GM23338 (cell line): ENCODE measurements around the gene SCNN1A. TPM values are rescaled to one million over a fixed set of nuclear protein-coding genes. Genes with fewer than 3 reads are reported as not detected.

Source experiments
- ATAC-seq: fragments of 200-7000 bp; cut with Tn5 transposase; 3 replicates; pipeline ENCODE4 v1.9.1; 2020
- DNase-seq: peaks from one replicate; pipeline ENCODE4 v3.0.0-alpha.2; 2015; ENCODE audit warnings: low spot score
- H2AFZ ChIP-seq: fragments of 200-600 bp; sonication (generic); 2 replicates; pipeline ENCODE4 v1.8.0; 2016; ENCODE audit warnings: antibody characterized with exemption, mild to moderate bottlenecking, moderate library complexity
- H3F3A ChIP-seq: fragments of 200-600 bp; sonication (generic); replicated peaks from 2 replicates; pipeline ENCODE4 v1.8.0; 2017; ENCODE audit warnings: antibody characterized with exemption, mixed run types, low read depth
- H3K27ac ChIP-seq: fragments of 200-600 bp; sonication (generic); 2 replicates; pipeline ENCODE4 v1.6.1; 2016; ENCODE audit warnings: low read depth
- H3K27me3 ChIP-seq: fragments of 200-600 bp; sonication (generic); 2 replicates; pipeline ENCODE4 v1.8.0; 2016; ENCODE audit warnings: mild to moderate bottlenecking, mixed run types, moderate library complexity; ENCODE audit not compliant: insufficient read depth
- H3K36me3 ChIP-seq: fragments of 200-600 bp; sonication (generic); 2 replicates; pipeline ENCODE4 v1.8.0; 2016; ENCODE audit warnings: mild to moderate bottlenecking; ENCODE audit not compliant: insufficient read depth
- H3K4me1 ChIP-seq: fragments of 200-600 bp; sonication (generic); 2 replicates; pipeline ENCODE4 v1.8.0; 2016; ENCODE audit warnings: mild to moderate bottlenecking, moderate library complexity; ENCODE audit not compliant: insufficient read depth
- H3K4me2 ChIP-seq: fragments of 200-600 bp; sonication (generic); 2 replicates; pipeline ENCODE4 v1.7.1; 2017; ENCODE audit warnings: mixed run types
- H3K4me3 ChIP-seq: fragments of 200-600 bp; sonication (generic); 2 replicates; pipeline ENCODE4 v1.6.1; 2016; ENCODE audit warnings: mixed run types
- H3K79me2 ChIP-seq: fragments of 200-600 bp; sonication (generic); replicated peaks from 2 replicates; pipeline ENCODE4 v1.8.0; 2017; ENCODE audit warnings: mild to moderate bottlenecking; ENCODE audit not compliant: insufficient read depth
- H3K9me2 ChIP-seq: fragments of 200-600 bp; sonication (generic); 2 replicates; pipeline ENCODE4 v1.8.0; 2017; ENCODE audit not compliant: insufficient read depth
- H4K20me1 ChIP-seq: fragments of 200-600 bp; sonication (generic); replicated peaks from 2 replicates; pipeline ENCODE4 v1.8.0; 2017; ENCODE audit warnings: mild to moderate bottlenecking; ENCODE audit not compliant: insufficient read depth
- H3K27ac Mint-ChIP-seq: 2 replicates; pipeline ENCODE4 v1.8.0; 2020; ENCODE audit warnings: inconsistent platforms, mild to moderate bottlenecking, moderate library complexity, mixed read lengths
- H3K27me3 Mint-ChIP-seq: 3 replicates; pipeline ENCODE4 v1.8.0; 2022; ENCODE audit warnings: low read depth, mild to moderate bottlenecking, moderate library complexity, mixed read lengths, inconsistent platforms; ENCODE audit not compliant: insufficient read depth, poor library complexity
- H3K36me3 Mint-ChIP-seq: 3 replicates; pipeline ENCODE4 v1.8.0; 2021; ENCODE audit warnings: low read depth, mild to moderate bottlenecking, inconsistent platforms, moderate library complexity, mixed read lengths
- H3K4me1 Mint-ChIP-seq: 3 replicates; pipeline ENCODE4 v1.8.0; 2020; ENCODE audit warnings: mild to moderate bottlenecking, inconsistent platforms, mixed read lengths
- H3K4me3 Mint-ChIP-seq: 3 replicates; pipeline ENCODE4 v1.8.0; 2021; ENCODE audit warnings: moderate library complexity, mild to moderate bottlenecking, inconsistent platforms, mixed read lengths
- H3K9me3 Mint-ChIP-seq: 3 replicates; pipeline ENCODE4 v1.8.0; 2020; ENCODE audit warnings: moderate library complexity, mild to moderate bottlenecking, inconsistent platforms, mixed read lengths
- CREB1 ChIP-seq: fragments of 250-450 bp; sonication (Bioruptor Pico); IDR thresholded peaks from 2 replicates; pipeline ENCODE4 v1.5.0; 2020; ENCODE audit warnings: low read depth, mild to moderate bottlenecking, moderate library complexity
- CTCF ChIP-seq, 2 experiments: fragments of 200-600 bp in 1 of 2; sonication (generic) in 1 of 2; conservative IDR thresholded peaks; 2 replicates each; pipeline versions ENCODE4 v1.5.1 to v1.6.1; 2016 to 2017; ENCODE audit warnings: antibody characterized with exemption in 2 of 2, low read depth in 2 of 2, mild to moderate bottlenecking in 2 of 2, moderate library complexity in 1 of 2
- ETS1 ChIP-seq: IDR thresholded peaks from 2 replicates; pipeline ENCODE4 v1.6.1; 2016; ENCODE audit warnings: antibody characterized with exemption
- EZH2 ChIP-seq: fragments of 200-600 bp; sonication (generic); IDR thresholded peaks from one replicate; pipeline ENCODE4 v1.8.0; 2017; ENCODE audit warnings: antibody characterized with exemption, mild to moderate bottlenecking, low read depth; ENCODE audit not compliant: unreplicated experiment
- EZH2phosphoT487 ChIP-seq: fragments of 200-600 bp; sonication (generic); IDR thresholded peaks from one replicate; pipeline ENCODE4 v1.8.1; 2018; ENCODE audit warnings: antibody characterized with exemption; ENCODE audit not compliant: unreplicated experiment
- JUNB ChIP-seq: IDR thresholded peaks from one replicate; pipeline ENCODE4 v1.6.1; 2016; ENCODE audit warnings: antibody characterized with exemption; ENCODE audit not compliant: unreplicated experiment
- NANOG ChIP-seq: IDR thresholded peaks from 2 replicates; pipeline ENCODE4 v1.6.1; 2016; ENCODE audit warnings: antibody characterized with exemption, borderline replicate concordance
- POLR2AphosphoS5 ChIP-seq: IDR thresholded peaks from 2 replicates; pipeline ENCODE4 v1.6.1; 2016; ENCODE audit warnings: antibody characterized with exemption, low read depth
- REST ChIP-seq: IDR thresholded peaks from one replicate; pipeline ENCODE4 v1.6.1; 2018; ENCODE audit warnings: antibody characterized with exemption; ENCODE audit not compliant: unreplicated experiment
- ZNF331 ChIP-seq: fragments of 250-450 bp; sonication (Bioruptor Pico); IDR thresholded peaks from 2 replicates; pipeline ENCODE4 v1.5.0; 2020; ENCODE audit warnings: low read depth, mild to moderate bottlenecking, moderate library complexity
- polyA plus RNA-seq: library from polyadenylated mRNA; unstranded; fragments of >200 nt; fragmentation: Nextera tagmentation; extraction: Ambion mirVana; gene quantifications from 2 replicates; pipeline ENCODE4 v1.2.1, GENCODE V29; 2016
- total RNA-seq: library from RNA; depleted of rRNA; stranded (reverse); fragments of >200 nt; shearing (Covaris generic); gene quantifications from 2 replicates; pipeline ENCODE4 v1.2.3, GENCODE V29; 2014

The SCNN1A gene
- total and polyA plus RNA-seq, 2 experiments from 2014 or later: 37.1 to 125 TPM

GRCh38 chr12:6387541-6387940, 12.2 kb upstream of the SCNN1A start:
- Histone ChIP-seq H3K27me3 (peaks cover 19% of the 10 kb centered on the region), H4K20me1 (no peaks in the 10 kb centered on the region), H3K4me1 (peaks cover 11% of the 10 kb centered on the region), H3K36me3 (no peaks in the 10 kb centered on the region; the same call in 1 of the 2 replicates), H3F3A (0 out of 2 replicates have a peak, but pooled peaks cover 11% of the 10 kb centered on the region), H2AFZ (no peak overlapping the region), H3K27ac (no peak overlapping the region), H3K4me2 (no peak overlapping the region), H3K79me2 (no peaks in the 10 kb centered on the region), H3K4me3 (no peak overlapping the region), H3K9me2 (no peaks in the 10 kb centered on the region)
- no peak overlapping the region for H3K27ac Mint-ChIP-seq
- peaks cover 25% of the 10 kb centered on the region for H3K4me1 Mint-ChIP-seq
- no peak for DNase-seq
- peaks cover 14% of the 10 kb centered on the region for H3K27me3 Mint-ChIP-seq
- no peaks in the 10 kb centered on the region; the same call in 2 of the 3 replicates for H3K9me3 Mint-ChIP-seq
- TF ChIP-seq POLR2AphosphoS5 (no peak), NANOG (no peak), ETS1 (no peak), ZNF331 (no peak), EZH2phosphoT487 (no peak), EZH2 (no peak), CTCF (conservative IDR thresholded peaks at IDR 0.05; ENCODE audit: low read depth in 2 of 2) (no peak)
- H3K4me3 Mint-ChIP-seq: no peak overlapping the region
- no peaks in the 10 kb centered on the region for H3K36me3 Mint-ChIP-seq
- ATAC-seq: no peak

GRCh38 chr12:6386491-6386890, 11.1 kb upstream of the SCNN1A start:
- H3K36me3 Mint-ChIP-seq: no peaks in the 10 kb centered on the region
- H2AFZ ChIP-seq: no peak overlapping the region
- H3K9me3 Mint-ChIP-seq: no peaks in the 10 kb centered on the region; the same call in 2 of the 3 replicates
- no peaks in the 10 kb centered on the region for H3K79me2 ChIP-seq
- H3K4me2 ChIP-seq: no peak overlapping the region
- H3K27me3 ChIP-seq: peaks cover 21% of the 10 kb centered on the region
- ATAC-seq (no peak), DNase-seq (no peak)
- H3K27ac ChIP-seq: no peak overlapping the region
- no peaks in the 10 kb centered on the region; the same call in 1 of the 2 replicates for H3K36me3 ChIP-seq
- H3K4me3 ChIP-seq: no peak overlapping the region
- H3K27me3 Mint-ChIP-seq: peaks cover 14% of the 10 kb centered on the region
- 0 out of 2 replicates have a peak, but pooled peaks cover 5% of the 10 kb centered on the region for H3F3A ChIP-seq
- H3K4me3 Mint-ChIP-seq: no peak overlapping the region
- H3K9me2 ChIP-seq: no peaks in the 10 kb centered on the region
- no peaks in the 10 kb centered on the region for H4K20me1 ChIP-seq
- no peak overlapping the region for H3K27ac Mint-ChIP-seq
- peaks cover 19% of the 10 kb centered on the region for H3K4me1 ChIP-seq
- H3K4me1 Mint-ChIP-seq: peaks cover 33% of the 10 kb centered on the region
- TF ChIP-seq CTCF (conservative IDR thresholded peaks at IDR 0.05; ENCODE audit: low read depth in 2 of 2) (no peak), REST (no peak), POLR2AphosphoS5 (no peak), EZH2 (no peak), CREB1 (CRISPR knock-in tag) (no peak), JUNB (no peak), NANOG (no peak)
